ENCODE results near the gene CENPC.
A peak's percentile ranks its signal among the peaks of the same experiment; 100 is the strongest.
"Not testable (repeated sequence)": the region's sequence is repeated elsewhere in the genome, so short reads cannot be mapped to it uniquely, and the experiment has no call there.

The CENPC gene

GRCh38 chr4:67466751-67467150 lies 78.6 kb downstream of the CENPC start:
- no peak for DNase-seq (ENCODE audit: low spot score)

DNA sequence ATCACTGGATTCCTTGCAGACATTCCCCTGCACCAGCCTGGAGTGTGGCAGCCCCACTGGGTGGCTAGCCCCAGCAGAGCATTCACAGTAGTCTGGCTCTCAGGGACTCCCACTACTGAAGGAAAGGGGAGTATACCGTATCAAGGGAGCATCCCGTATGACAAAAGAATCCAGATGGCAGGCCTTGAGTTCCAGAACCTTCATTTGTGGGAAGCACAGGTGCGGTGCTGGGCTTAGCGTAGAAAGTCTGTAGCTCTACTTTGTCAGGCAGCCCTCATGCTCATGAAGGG lies 79.6 kb downstream of the CENPC start:
- DNase-seq (ENCODE audit: low spot score) = no peak

GRCh38 chr4:67465032-67465762 lies 80.1 kb downstream of the CENPC start:
- DNase-seq (ENCODE audit: low spot score) = no peak

- DNase-seq (ENCODE audit: low spot score) = peak; percentile 35
These were observed 84.7 kb downstream of the CENPC start for GRCh38 chr4:67460574-67460973.

- DNase-seq (ENCODE audit: low spot score) = no peak
These were observed 86.1 kb downstream of the CENPC start for GRCh38 chr4:67459164-67459563.

DNA sequence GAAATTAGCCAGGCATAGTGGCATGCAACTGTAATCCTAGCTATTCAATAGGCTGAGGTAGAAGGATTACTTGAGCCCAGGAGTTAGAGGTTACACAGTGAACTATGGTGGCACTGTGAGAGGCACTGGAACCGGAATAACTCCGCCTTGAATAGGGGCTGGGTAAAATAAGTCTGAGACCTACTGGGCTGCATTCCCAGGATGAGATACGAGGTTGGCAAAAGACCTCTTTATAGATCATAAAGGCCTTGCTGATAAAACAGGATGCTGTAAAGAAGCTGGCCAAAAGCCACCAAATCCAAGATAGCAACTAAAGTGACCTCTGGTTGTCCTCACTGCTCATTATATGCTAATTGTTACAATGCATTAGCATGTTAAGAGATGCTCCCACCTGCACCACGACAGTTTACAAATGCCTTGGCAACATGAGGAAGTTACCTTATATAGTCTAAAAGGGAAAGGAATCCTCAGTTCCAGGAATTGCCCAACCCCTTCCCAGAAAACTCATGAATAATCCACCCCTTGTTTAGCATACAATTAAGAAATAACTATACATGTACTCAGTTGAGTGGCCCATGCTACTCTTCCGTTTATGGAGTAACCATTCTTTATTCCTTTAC lies 88.6 kb downstream of the CENPC start:
- DNase-seq (ENCODE audit: low spot score) = no peak

GRCh38 chr4:67452846-67453205 lies 92.5 kb downstream of the CENPC start:
- DNase-seq (ENCODE audit: low spot score) = not testable (repeated sequence)

DNA sequence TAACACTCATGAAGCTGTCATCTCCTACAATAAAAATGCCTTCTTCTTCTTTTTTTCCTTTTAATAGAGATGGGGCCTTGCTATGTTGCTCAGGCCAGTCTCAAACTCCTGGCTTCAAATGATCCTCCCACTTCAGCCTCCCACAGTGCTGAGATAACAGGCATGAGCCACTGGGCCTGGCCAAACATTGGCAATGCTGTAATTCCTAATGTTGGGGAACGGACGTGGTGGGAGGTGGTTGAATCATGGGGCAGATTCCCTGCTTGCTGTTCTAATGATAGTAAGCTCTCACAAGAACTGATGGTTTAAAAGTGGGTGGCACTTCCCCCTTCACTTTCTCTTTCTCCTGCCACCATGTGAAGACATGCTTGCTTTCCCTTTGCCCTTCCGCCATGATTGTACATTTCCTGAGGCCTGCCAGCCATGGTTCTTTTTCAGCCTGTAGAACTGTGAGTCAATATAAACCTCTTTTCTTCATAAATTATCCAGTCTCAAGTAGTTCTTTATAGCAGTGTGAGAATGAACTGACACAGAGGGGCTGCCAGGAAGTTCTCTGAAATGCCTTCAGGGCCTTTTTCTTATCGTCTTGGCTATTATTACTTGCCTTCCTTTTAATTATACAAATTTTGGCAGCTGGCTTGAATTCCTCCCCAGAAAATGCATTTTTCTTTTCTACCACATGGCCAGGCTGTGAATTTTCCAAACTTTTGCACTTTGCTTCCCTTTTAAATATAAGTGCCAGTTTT lies 93.0 kb downstream of the CENPC start:
- DNase-seq (ENCODE audit: low spot score) = no peak

DNA sequence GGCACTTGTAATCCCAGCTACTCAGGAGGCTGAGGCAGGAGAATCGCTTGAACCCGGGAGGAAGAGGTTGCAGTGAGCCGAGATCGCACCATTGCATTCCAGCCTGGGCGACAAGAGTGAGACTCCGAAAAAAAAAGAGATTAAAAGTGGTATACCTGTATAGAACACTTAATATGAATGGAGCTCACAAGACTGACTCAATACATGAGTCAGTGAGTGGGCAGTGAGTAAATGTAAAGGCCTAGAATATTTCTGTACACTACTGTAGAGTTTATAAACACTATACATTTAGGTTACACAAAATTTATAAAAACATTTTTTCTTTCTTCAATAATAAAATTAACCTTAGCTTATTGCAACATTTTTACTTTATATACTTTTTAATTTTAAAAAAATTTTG lies 93.8 kb downstream of the CENPC start:
- no peak for DNase-seq (ENCODE audit: low spot score)

- DNase-seq (ENCODE audit: low spot score) = no peak
These were observed 96.7 kb downstream of the CENPC start for GRCh38 chr4:67448621-67449020.

DNA sequence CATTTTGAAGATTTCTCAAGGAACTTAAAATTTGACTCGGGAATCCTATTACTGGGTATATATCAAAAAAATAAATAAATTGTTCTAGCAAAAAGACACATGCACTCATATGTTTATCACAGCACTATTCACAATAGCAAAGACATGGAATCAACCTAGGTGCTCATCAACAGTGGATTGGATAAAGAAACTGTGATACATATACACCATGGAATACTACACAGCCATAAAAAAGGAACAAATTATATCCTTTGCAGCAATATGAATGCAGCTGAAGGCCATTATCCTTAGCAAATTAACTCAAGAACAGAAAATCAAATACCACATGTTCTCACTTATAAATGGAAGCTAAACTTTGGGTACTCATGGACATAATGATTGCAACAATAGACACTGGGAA lies 97.4 kb downstream of the CENPC start:
- DNase-seq (ENCODE audit: low spot score) = no peak

DNA sequence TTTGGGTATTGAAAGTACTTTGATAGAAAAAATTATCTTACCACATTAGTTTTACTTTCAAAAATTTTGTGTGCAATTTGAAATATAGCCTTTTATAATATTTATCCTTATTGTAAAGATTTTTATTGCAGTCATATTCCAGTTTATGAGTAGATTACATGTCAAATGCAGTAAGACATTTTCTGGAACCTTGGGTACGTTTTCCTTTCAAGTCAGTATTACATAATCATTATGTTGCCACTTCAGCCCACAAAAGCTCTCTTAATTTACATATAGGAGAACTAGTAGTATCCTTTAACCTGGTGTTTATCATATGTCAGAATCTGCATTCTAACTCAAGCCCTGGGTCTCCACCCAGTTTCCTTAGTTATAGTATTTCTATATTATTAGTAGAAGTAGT lies 98.5 kb downstream of the CENPC start:
- DNase-seq (ENCODE audit: low spot score) = no peak

DNA sequence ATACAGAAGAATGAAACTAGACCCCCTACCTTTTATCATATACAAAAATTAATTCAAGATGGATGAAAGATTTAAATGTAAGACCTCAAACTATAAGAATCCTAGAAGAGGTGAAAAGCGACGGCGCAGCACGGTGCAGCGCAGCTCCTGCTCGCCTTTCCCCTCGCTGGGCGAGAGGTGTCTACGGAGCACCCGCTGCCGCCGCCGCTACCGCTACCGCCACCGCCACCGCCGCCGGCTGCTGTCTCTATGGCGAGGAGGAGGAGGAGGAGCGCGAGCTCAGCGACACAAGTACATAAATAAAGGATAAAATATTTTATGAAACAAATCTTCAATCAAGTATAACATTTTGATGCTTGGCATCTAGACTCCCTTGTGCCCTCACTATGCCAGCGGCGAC lies 99.4 kb downstream of the CENPC start:
- DNase-seq (ENCODE audit: low spot score) = not testable (repeated sequence)

- DNase-seq (ENCODE audit: low spot score) = no peak
These were observed 106.3 kb downstream of the CENPC start for GRCh38 chr4:67438975-67439374.

DNA sequence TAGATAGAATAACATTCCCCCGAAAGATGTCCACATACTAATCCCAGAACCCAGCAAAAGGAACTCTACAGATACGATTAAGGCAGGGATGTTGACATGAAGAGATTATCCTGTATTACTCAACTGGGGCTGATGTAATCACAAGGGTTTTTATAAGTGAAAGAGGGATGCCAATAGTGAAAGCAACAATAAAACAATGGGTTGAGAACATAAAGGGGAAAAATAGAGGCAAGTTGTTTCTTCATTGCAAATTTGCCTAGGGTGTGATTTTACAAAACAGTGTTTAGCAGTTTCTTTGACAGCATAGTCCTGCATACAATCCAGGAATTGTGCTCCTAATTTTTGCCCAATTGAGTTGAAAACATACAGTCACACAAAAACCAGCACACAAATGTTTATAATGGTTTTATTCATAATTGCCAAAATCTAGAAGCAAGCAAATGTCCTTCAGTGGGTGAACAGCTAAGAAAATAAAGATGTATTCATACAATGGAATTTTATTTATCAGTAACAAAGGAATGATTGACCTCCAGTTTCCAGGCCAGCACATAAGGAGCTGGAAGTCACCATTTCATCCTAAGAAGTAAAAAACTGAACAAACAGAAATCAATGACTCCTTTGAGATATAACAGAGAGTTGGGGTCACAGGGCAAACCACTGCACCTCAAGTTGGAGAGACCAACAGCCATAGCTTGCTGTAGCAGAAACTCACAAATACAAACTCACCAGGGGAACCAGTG lies 107.2 kb downstream of the CENPC start:
- DNase-seq (ENCODE audit: low spot score) = peak; percentile 34

GRCh38 chr4:67436742-67437141 lies 108.6 kb downstream of the CENPC start:
- DNase-seq (ENCODE audit: low spot score) = no peak

- DNase-seq (ENCODE audit: low spot score) = no peak
These were observed 114.3 kb downstream of the CENPC start for GRCh38 chr4:67430989-67431388.

- DNase-seq (ENCODE audit: low spot score) = no peak
These were observed 116.5 kb downstream of the CENPC start for GRCh38 chr4:67428819-67429218.
